A673 (cell line): ENCODE data around the gene RNF31. TPM values are rescaled to one million over a fixed set of nuclear protein-coding genes. Genes with fewer than 3 reads are reported as not detected.

Experiments used
- BruUV-seq: library from RNA; stranded (reverse); fragments of 400-500 nt; replicated peaks from 2 replicates; lab custom pipeline; 2021; lab: Mats Ljungman, UMichigan
- CTCF ChIA-PET: fragments of 300-600 bp; sonication (Branson Sonifier 250); formaldehyde crosslinking; loops from one replicate; lab custom pipeline; 2022; ENCODE audit warnings: antibody characterized with exemption; lab: Charles Lee
- POLR2A ChIA-PET: fragments of 300-600 bp; sonication (Branson Sonifier 250); formaldehyde crosslinking; loops from one replicate; lab custom pipeline; 2022; ENCODE audit warnings: antibody characterized with exemption; ENCODE audit not compliant: low non-redundant PET; lab: Charles Lee
- DNase-seq: peaks from one replicate; pipeline ENCODE4 v3.0.0-alpha.2; 2015; ENCODE audit warnings: low spot score
- H3K27ac ChIP-seq: fragments of 200-600 bp; sonication (generic); 2 replicates; pipeline ENCODE4 v1.5.1; 2016; ENCODE audit warnings: mixed run types, low read depth, mild to moderate bottlenecking, mixed read lengths, antibody characterized with exemption, low read length; ENCODE audit not compliant: poor library complexity, severe bottlenecking
- H3K27me3 ChIP-seq: fragments of 200-600 bp; sonication (generic); replicated peaks from 2 replicates; pipeline ENCODE4 v1.6.1; 2017; ENCODE audit warnings: mixed run types, low read depth, mild to moderate bottlenecking, mixed read lengths, antibody characterized with exemption, low read length; ENCODE audit not compliant: insufficient read depth, poor library complexity
- H3K36me3 ChIP-seq: fragments of 200-600 bp; sonication (generic); 2 replicates; pipeline ENCODE4 v1.6.1; 2016; ENCODE audit warnings: mixed run types, mild to moderate bottlenecking, mixed read lengths, antibody characterized with exemption, low read length; ENCODE audit not compliant: insufficient read depth, poor library complexity, severe bottlenecking
- H3K4me1 ChIP-seq: fragments of 200-600 bp; sonication (generic); 2 replicates; pipeline ENCODE4 v1.6.1; 2017; ENCODE audit warnings: mixed run types, mild to moderate bottlenecking, mixed read lengths, antibody characterized with exemption, low read length; ENCODE audit not compliant: insufficient read depth, poor library complexity, severe bottlenecking
- H3K4me3 ChIP-seq: fragments of 200-600 bp; sonication (generic); 2 replicates; pipeline ENCODE4 v1.5.1; 2016; ENCODE audit warnings: low read depth, mixed run types, mild to moderate bottlenecking, mixed read lengths, low read length; ENCODE audit not compliant: poor library complexity, severe bottlenecking
- H3K9me3 ChIP-seq: fragments of 200-600 bp; sonication (generic); 2 replicates; pipeline ENCODE4 v1.6.1; 2016; ENCODE audit warnings: mixed run types, low read depth, mild to moderate bottlenecking, mixed read lengths, antibody characterized with exemption, low read length; ENCODE audit not compliant: poor library complexity, severe bottlenecking
- EZH2 ChIP-seq: fragments of 200-600 bp; sonication (generic); IDR thresholded peaks from 2 replicates; pipeline ENCODE4 v1.6.1; 2017; ENCODE audit warnings: borderline replicate concordance, low read depth, mild to moderate bottlenecking, mixed read lengths, antibody characterized with exemption, low read length; ENCODE audit not compliant: poor library complexity, severe bottlenecking
- intact Hi-C: fragments of 100-400 bp; cut with micrococcal nuclease; formaldehyde crosslinking; loops from one replicate; pipeline ENCODE4 v1.10.0; 2022; ENCODE audit not compliant: unreplicated experiment
- total RNA-seq: library from RNA; stranded (reverse); gene quantifications from 2 replicates; pipeline ENCODE4 v1.2.3, GENCODE V29; 2021
- TF ChIP-seq, protein P1 (sequence below): fragments of 300-800, 200-600 bp; sonication (generic); conservative IDR thresholded peaks from 2 replicates; pipeline ENCODE4 v1.5.1; 2017; ENCODE audit warnings: low read depth, mild to moderate bottlenecking, antibody characterized with exemption, low read length, moderate library complexity, mixed read lengths

RNF31 gene
- total RNA-seq, 1 experiment from 2014 or later: 62.1 TPM

DNA sequence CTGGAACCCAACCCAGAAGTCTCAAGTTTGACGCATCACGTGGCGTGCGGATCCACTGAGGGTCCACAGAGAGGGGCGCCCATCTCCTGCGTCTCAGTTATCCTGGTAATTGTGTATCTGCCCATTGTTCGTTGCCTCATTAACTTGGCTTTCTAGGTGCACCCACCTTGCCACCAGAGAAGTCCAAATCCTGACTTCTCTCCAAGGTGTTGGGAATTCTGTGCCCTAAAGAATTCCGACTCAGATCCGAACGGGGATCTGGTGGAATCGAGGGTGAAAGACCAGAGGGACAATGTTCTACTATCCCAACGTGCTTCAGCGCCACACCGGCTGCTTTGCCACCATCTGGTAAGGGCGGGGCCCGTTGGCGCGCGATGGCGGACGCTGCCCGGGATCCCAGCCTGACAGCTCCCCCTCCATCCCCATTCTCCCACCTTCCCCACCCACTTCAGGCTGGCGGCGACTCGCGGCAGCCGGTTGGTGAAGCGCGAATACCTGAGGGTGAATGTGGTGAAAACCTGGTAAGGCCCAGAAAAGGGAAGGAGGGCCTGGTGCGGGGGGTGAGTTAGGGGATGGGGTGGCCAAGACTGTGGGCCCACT lies 25.1 kb downstream of the RNF31 start:
- intact Hi-C loops: no loop called here
- POLR2A ChIA-PET: interaction anchor here (0.6 kb wide), 2 partner anchors 98 to 1149 kb away, joined by 4 read pairs; no protein-coding TSS in a partner anchor
- H3K4me3 ChIP-seq: no peak overlapping the region

DNA sequence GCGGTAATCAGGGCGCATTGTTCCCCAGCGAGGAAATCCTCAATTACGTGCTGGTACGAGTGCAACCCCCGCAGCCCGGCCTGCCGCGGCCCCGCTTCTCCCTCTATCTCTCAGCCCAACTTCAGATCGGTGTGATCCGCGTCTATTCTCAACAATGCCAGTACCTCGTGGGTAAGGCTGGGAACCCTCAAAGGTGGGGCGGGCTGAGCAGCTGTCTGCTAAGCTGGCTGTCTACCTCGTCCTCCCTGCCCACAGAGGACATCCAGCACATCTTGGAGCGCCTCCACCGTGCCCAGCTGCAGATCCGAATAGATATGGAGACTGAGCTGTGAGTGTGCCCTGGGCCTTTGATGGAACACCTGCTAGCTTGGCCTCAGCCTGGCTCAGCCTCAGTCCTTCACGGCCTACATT lies 25.6 kb downstream of the RNF31 start:
- intact Hi-C loops: no loop called here
- TF ChIP-seq EZH2: no peak
- TF ChIP-seq, protein P1, sequence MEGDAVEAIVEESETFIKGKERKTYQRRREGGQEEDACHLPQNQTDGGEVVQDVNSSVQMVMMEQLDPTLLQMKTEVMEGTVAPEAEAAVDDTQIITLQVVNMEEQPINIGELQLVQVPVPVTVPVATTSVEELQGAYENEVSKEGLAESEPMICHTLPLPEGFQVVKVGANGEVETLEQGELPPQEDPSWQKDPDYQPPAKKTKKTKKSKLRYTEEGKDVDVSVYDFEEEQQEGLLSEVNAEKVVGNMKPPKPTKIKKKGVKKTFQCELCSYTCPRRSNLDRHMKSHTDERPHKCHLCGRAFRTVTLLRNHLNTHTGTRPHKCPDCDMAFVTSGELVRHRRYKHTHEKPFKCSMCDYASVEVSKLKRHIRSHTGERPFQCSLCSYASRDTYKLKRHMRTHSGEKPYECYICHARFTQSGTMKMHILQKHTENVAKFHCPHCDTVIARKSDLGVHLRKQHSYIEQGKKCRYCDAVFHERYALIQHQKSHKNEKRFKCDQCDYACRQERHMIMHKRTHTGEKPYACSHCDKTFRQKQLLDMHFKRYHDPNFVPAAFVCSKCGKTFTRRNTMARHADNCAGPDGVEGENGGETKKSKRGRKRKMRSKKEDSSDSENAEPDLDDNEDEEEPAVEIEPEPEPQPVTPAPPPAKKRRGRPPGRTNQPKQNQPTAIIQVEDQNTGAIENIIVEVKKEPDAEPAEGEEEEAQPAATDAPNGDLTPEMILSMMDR: no peak
- no peak for DNase-seq
- Histone ChIP-seq H3K27ac (no peak overlapping the region), H3K36me3 (no peaks in the 10 kb centered on the region), H3K4me1 (no peaks in the 10 kb centered on the region), H3K27me3 (no peaks in the 10 kb centered on the region), H3K9me3 (no peaks in the 10 kb centered on the region), H3K4me3 (no peak overlapping the region)
- POLR2A ChIA-PET: interaction anchor here (0.6 kb wide), 2 partner anchors 98 to 1149 kb away, joined by 4 read pairs; no protein-coding TSS in a partner anchor
- BruUV-seq: no TSS peak
- CTCF ChIA-PET: no interaction called here

More for the DNA sequence above, 25.1 kb downstream of the RNF31 start:
- CTCF ChIA-PET: no interaction called here
- TF ChIP-seq, protein P1: no peak
- no peak for TF ChIP-seq EZH2
- Histone ChIP-seq H3K27me3 (no peaks in the 10 kb centered on the region), H3K9me3 (no peaks in the 10 kb centered on the region), H3K4me1 (no peaks in the 10 kb centered on the region), H3K27ac (no peak overlapping the region), H3K36me3 (no peaks in the 10 kb centered on the region)
- no TSS peak for BruUV-seq
- no peak for DNase-seq

DNA sequence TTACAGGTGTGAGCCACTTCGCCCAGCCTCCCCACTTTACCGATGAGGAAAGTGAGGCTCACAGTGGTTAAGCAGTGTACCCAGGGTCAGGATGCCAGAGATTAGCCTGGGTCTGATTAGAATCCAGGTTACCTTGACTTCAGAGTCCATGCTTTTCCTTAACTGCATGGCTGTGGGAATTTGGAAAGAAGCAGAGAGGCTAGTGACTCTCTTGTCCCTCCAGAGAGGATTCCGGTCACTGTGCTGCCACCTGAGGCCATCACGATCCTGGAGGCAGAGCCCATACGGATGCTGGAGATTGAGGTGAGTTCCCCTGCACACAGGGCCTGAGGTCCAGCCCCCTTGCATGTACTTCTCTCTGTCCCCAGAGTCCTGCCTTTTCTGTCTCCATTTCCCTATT lies 29.3 kb downstream of the RNF31 start:
- Histone ChIP-seq H3K36me3 (peaks cover 28% of the 10 kb centered on the region), H3K4me1 (no peaks in the 10 kb centered on the region), H3K27me3 (no peaks in the 10 kb centered on the region), H3K9me3 (no peaks in the 10 kb centered on the region), H3K27ac (no peak overlapping the region), H3K4me3 (no peak overlapping the region)
- intact Hi-C loops: no loop called here
- POLR2A ChIA-PET: no interaction called here
- TF ChIP-seq, protein P1: no peak
- no peak for TF ChIP-seq EZH2
- CTCF ChIA-PET: no interaction called here
- no TSS peak for BruUV-seq
- no peak for DNase-seq
